Panc1 (cell line): ENCODE measurements around the gene CLNK. TPM values are rescaled to one million over a fixed set of nuclear protein-coding genes. Genes with fewer than 3 reads are reported as not detected.
A peak's percentile ranks its signal among the peaks of the same experiment; 100 is the strongest.
"Not testable (repeated sequence)": the region's sequence is repeated elsewhere in the genome, so short reads cannot be mapped to it uniquely, and the experiment has no call there.

Experiments
- ATAC-seq: fragments of 200-7000 bp; cut with Tn5 transposase; 2 replicates; pipeline ENCODE4 v1.9.1; 2020; ENCODE audit warnings: mild to moderate bottlenecking, moderate library complexity
- BruUV-seq: library from RNA; stranded (reverse); fragments of 400-500 nt; replicated peaks from 2 replicates; lab custom pipeline; 2021; lab: Mats Ljungman, UMichigan
- CTCF ChIA-PET: fragments of 300-600 bp; sonication (Branson Sonifier 250); formaldehyde crosslinking; loops from one replicate; lab custom pipeline; 2022; ENCODE audit warnings: antibody characterized with exemption; lab: Charles Lee
- POLR2A ChIA-PET: fragments of 300-600 bp; sonication (Branson Sonifier 250); formaldehyde crosslinking; loops from one replicate; lab custom pipeline; 2022; ENCODE audit warnings: antibody characterized with exemption; lab: Charles Lee
- DNase-seq: peaks from one replicate; pipeline ENCODE4 v3.0.0-alpha.2; 2010; ENCODE audit warnings: low read depth, low spot score
- H3K27ac ChIP-seq: 2 replicates; pipeline ENCODE4 v1.5.1; 2011; ENCODE audit warnings: mild to moderate bottlenecking, low read length, inconsistent platforms
- H3K27me3 ChIP-seq: fragments of 200-500 bp; sonication (Bioruptor generic); 2 replicates; pipeline ENCODE4 v1.6.0; 2014; ENCODE audit warnings: low read length, inconsistent platforms; ENCODE audit not compliant: control insufficient read depth, insufficient read depth
- H3K36me3 ChIP-seq: fragments of 200-500 bp; sonication (Bioruptor generic); 2 replicates; pipeline ENCODE4 v1.5.1; 2014; ENCODE audit warnings: inconsistent platforms, mild to moderate bottlenecking, low read length, moderate library complexity; ENCODE audit not compliant: control insufficient read depth, insufficient read depth
- H3K4me1 ChIP-seq: 2 replicates; pipeline ENCODE4 v1.5.1; 2011; ENCODE audit warnings: inconsistent platforms, mild to moderate bottlenecking, low read length, moderate library complexity; ENCODE audit not compliant: control insufficient read depth, insufficient read depth
- H3K4me3 ChIP-seq, 2 experiments: 2 replicates each; pipeline ENCODE4 v1.5.1; 2011 to 2012; ENCODE audit warnings: low read depth in 2 of 2, low read length in 2 of 2, mild to moderate bottlenecking in 2 of 2, inconsistent platforms in 1 of 2, moderate library complexity in 1 of 2
- H3K9me3 ChIP-seq: fragments of 200-500 bp; sonication (Bioruptor generic); 2 replicates; pipeline ENCODE4 v1.5.1; 2014; ENCODE audit warnings: low read depth, mild to moderate bottlenecking, inconsistent platforms, low read length, moderate library complexity; ENCODE audit not compliant: control insufficient read depth, insufficient read depth
- CTCF ChIP-seq: fragments of 450-650 bp; IDR thresholded peaks from 2 replicates; pipeline ENCODE4 v1.5.1; 2017; ENCODE audit warnings: mild to moderate bottlenecking
- POLR2AphosphoS5 ChIP-seq: IDR thresholded peaks from 2 replicates; pipeline ENCODE4 v1.6.1; 2012; ENCODE audit warnings: mild to moderate bottlenecking, low read depth, low read length, moderate library complexity
- REST ChIP-seq, 2 experiments: IDR thresholded peaks; 2 replicates each; pipeline ENCODE4 v1.6.1; 2011 to 2012; ENCODE audit warnings: low read depth in 2 of 2, control low read depth in 1 of 2, low read length in 1 of 2, mild to moderate bottlenecking in 1 of 2, moderate library complexity in 1 of 2; ENCODE audit not compliant: insufficient read depth in 1 of 2
- SIN3A ChIP-seq: IDR thresholded peaks from 2 replicates; pipeline ENCODE4 v1.6.1; 2012; ENCODE audit warnings: low read depth, mild to moderate bottlenecking, low read length, moderate library complexity, borderline replicate concordance; ENCODE audit not compliant: insufficient read depth
- TCF7L2 ChIP-seq: IDR thresholded peaks from 2 replicates; pipeline ENCODE4 v1.6.1; 2011; ENCODE audit warnings: mild to moderate bottlenecking, low read depth, low read length, inconsistent platforms
- in situ Hi-C: cut with HindIII; loops from 2 replicates; pipeline ENCODE4 v1.10.0; 2016; ENCODE audit warnings: low sequenced_read_pairs, low pct_unique_long_range_greater_than_20kb
- intact Hi-C: fragments of 100-400 bp; cut with micrococcal nuclease; formaldehyde crosslinking; loops from one replicate; pipeline ENCODE4 v1.10.0; 2022; ENCODE audit not compliant: unreplicated experiment
- total RNA-seq: library from RNA; stranded (reverse); gene quantifications from one replicate; pipeline ENCODE4 v1.2.1, GENCODE V29; 2021; ENCODE audit not compliant: unreplicated experiment

CLNK gene
- total RNA-seq, 1 experiment from 2014 or later, result not detected

GRCh38 chr4:10619855-10620254, 64.7 kb downstream of the CLNK start:
- Histone ChIP-seq H3K36me3 (no peaks in the 10 kb centered on the region), H3K27me3 (no peaks in the 10 kb centered on the region), H3K9me3 (no peaks in the 10 kb centered on the region), H3K4me3 (no peak overlapping the region), H3K4me1 (no peaks in the 10 kb centered on the region), H3K27ac (no peak overlapping the region)
- ChIA-PET CTCF (no interaction called here), POLR2A (no interaction called here)
- in situ Hi-C loops, result no loop called here
- ATAC-seq (no peak), DNase-seq (no peak)
- intact Hi-C loops, result no loop called here
- TF ChIP-seq TCF7L2 (no peak), POLR2AphosphoS5 (no peak)
- BruUV-seq, result no TSS peak

GRCh38 chr4:10619220-10619619, 65.3 kb downstream of the CLNK start:
- H3K4me1 ChIP-seq, result no peaks in the 10 kb centered on the region
- no peaks in the 10 kb centered on the region for H3K36me3 ChIP-seq
- no peak for ATAC-seq
- no peak for TF ChIP-seq REST (IDR thresholded peaks at IDR 0.05; ENCODE audit: insufficient read depth in 1 of 2, low read depth in 2 of 2, low read length in 1 of 2)
- no peak for TF ChIP-seq SIN3A
- 0 out of 2 replicates have a peak, but pooled peaks have one; percentile 4 for TF ChIP-seq CTCF
- no peak for TF ChIP-seq TCF7L2
- TF ChIP-seq POLR2AphosphoS5, result no peak
- no peaks in the 10 kb centered on the region for H3K9me3 ChIP-seq
- CTCF ChIA-PET, result interaction anchor here (0.7 kb wide), 1 partner anchor 21 kb away, joined by 4 read pairs; no protein-coding TSS in a partner anchor
- intact Hi-C loops (no loop called here), in situ Hi-C loops (no loop called here)
- no TSS peak for BruUV-seq
- H3K27ac ChIP-seq, result no peak overlapping the region
- no peak overlapping the region for H3K4me3 ChIP-seq
- no peak for DNase-seq
- H3K27me3 ChIP-seq, result no peaks in the 10 kb centered on the region
- POLR2A ChIA-PET, result no interaction called here

- CTCF ChIA-PET, POLR2A ChIA-PET: not testable (repeated sequence)
- intact Hi-C loops, result loop anchor here (2.0 kb wide), 1 partner anchor 38 kb away; no protein-coding TSS in a partner anchor
These were observed 69.6 kb downstream of the CLNK start for GRCh38 chr4:10614926-10615325.

More at GRCh38 chr4:10614926-10615325, 69.6 kb downstream of the CLNK start:
- H3K36me3 ChIP-seq, H3K4me3 ChIP-seq, H3K9me3 ChIP-seq, H3K27ac ChIP-seq, in situ Hi-C loops, BruUV-seq, ATAC-seq, H3K4me1 ChIP-seq, H3K27me3 ChIP-seq, DNase-seq: not testable (repeated sequence)
